HG03378 (cell line): ENCODE measurements around the gene CCDC177.

Experiments
- ATAC-seq: cut with Tn5 transposase; IDR thresholded peaks from one replicate; pipeline ENCODE4 v1.9.1; 2021; ENCODE audit warnings: mild to moderate bottlenecking, moderate library complexity; ENCODE audit not compliant: unreplicated experiment

The CCDC177 gene

GRCh38 chr14:69531135-69531534 is 43.5 kb downstream of the CCDC177 start:
- no peak for ATAC-seq

GRCh38 chr14:69530095-69530494 is 44.6 kb downstream of the CCDC177 start:
- ATAC-seq = no peak

- no peak for ATAC-seq
Measured at GRCh38 chr14:69529563-69529962, 45.1 kb downstream of the CCDC177 start.

GRCh38 chr14:69528930-69529329 is 45.7 kb downstream of the CCDC177 start:
- ATAC-seq = no peak

- ATAC-seq = no peak
Measured at GRCh38 chr14:69528143-69528542, 46.5 kb downstream of the CCDC177 start.

- ATAC-seq = no peak
Measured at GRCh38 chr14:69527635-69528034, 47.0 kb downstream of the CCDC177 start.

GRCh38 chr14:69525896-69526295 is 48.8 kb downstream of the CCDC177 start:
- no peak for ATAC-seq

- ATAC-seq = no peak
Measured at GRCh38 chr14:69522026-69522425, 52.6 kb downstream of the CCDC177 start.
